GM19438 (cell line): ENCODE results near the gene OR2A7.
"Not testable (repeated sequence)": the region's sequence is repeated elsewhere in the genome, so short reads cannot be mapped to it uniquely, and the experiment has no call there.

Experiments
- ATAC-seq: cut with Tn5 transposase; IDR thresholded peaks from one replicate; pipeline ENCODE4 v1.9.1; 2021; ENCODE audit warnings: low read depth; ENCODE audit not compliant: unreplicated experiment

Gene OR2A7

GRCh38 chr7:144264692-144265091 is at the start of gene OR2A7:
TSS of gene OR2A7 (minus strand) at chr7:144264792. CDS start at chr7:144259628, 5,164 bp downstream.
- ATAC-seq, result not testable (repeated sequence)

GRCh38 chr7:144311872-144312469 is 47.4 kb upstream of the OR2A7 start, which contains the start of gene OR2A1:
TSS of gene OR2A1 (plus strand) at chr7:144312419. CDS start at chr7:144318125, 5,706 bp downstream.
- ATAC-seq, result not testable (repeated sequence)

GRCh38 chr7:144311218-144311617 is 46.6 kb upstream of the OR2A7 start:
- not testable (repeated sequence) for ATAC-seq

GRCh38 chr7:144309702-144310101 is 45.1 kb upstream of the OR2A7 start:
- not testable (repeated sequence) for ATAC-seq

- ATAC-seq, result not testable (repeated sequence)
Observed at GRCh38 chr7:144305156-144305555, 40.6 kb upstream of the OR2A7 start.

- ATAC-seq, result not testable (repeated sequence)
Observed at GRCh38 chr7:144303607-144304006, 39.0 kb upstream of the OR2A7 start.

- not testable (repeated sequence) for ATAC-seq
Observed at GRCh38 chr7:144302578-144303303, 38.1 kb upstream of the OR2A7 start.

GRCh38 chr7:144293794-144294499 is 29.4 kb upstream of the OR2A7 start:
- peak; percentile 73 for ATAC-seq

GRCh38 chr7:144292384-144293161 is 28.0 kb upstream of the OR2A7 start:
- ATAC-seq, result not testable (repeated sequence)

GRCh38 chr7:144291607-144292006 is 27.0 kb upstream of the OR2A7 start:
- not testable (repeated sequence) for ATAC-seq

- ATAC-seq, result not testable (repeated sequence)
Observed at GRCh38 chr7:144287171-144287784, 22.7 kb upstream of the OR2A7 start.

GRCh38 chr7:144283716-144284115 is 19.1 kb upstream of the OR2A7 start:
- not testable (repeated sequence) for ATAC-seq

GRCh38 chr7:144282490-144282889 is 17.9 kb upstream of the OR2A7 start:
- ATAC-seq, result not testable (repeated sequence)

GRCh38 chr7:144281981-144282380 is 17.4 kb upstream of the OR2A7 start:
- ATAC-seq, result not testable (repeated sequence)

- ATAC-seq, result not testable (repeated sequence)
Observed at GRCh38 chr7:144280010-144280409, 15.4 kb upstream of the OR2A7 start.

GRCh38 chr7:144275281-144275680 is 10.7 kb upstream of the OR2A7 start:
- not testable (repeated sequence) for ATAC-seq

- ATAC-seq, result not testable (repeated sequence)
Observed at GRCh38 chr7:144269188-144269587, 4.6 kb upstream of the OR2A7 start, which contains the start of gene CTAGE8. TSS of gene CTAGE8 (minus strand) at chr7:144269288. CDS start at chr7:144269250, 38 bp downstream.

GRCh38 chr7:144262128-144262527 is 2.5 kb downstream of the OR2A7 start:
- ATAC-seq, result not testable (repeated sequence)

- ATAC-seq, result not testable (repeated sequence)
Observed at GRCh38 chr7:144259067-144259466, 5.5 kb downstream of the OR2A7 start.

GRCh38 chr7:144256112-144256511 is 8.5 kb downstream of the OR2A7 start:
- ATAC-seq, result no peak
